ENCODE results near the gene ROBO2. TPM values are rescaled to one million over a fixed set of nuclear protein-coding genes. Genes with fewer than 3 reads are reported as not detected.

The ROBO2 gene
- total and polyA plus RNA-seq, 5 experiments from 2014 or later, result not detected

- POLR2A ChIA-PET, result no interaction called here
- H3K4me1 Mint-ChIP-seq, result no peaks in the 10 kb centered on the region
- H3K4me3 Mint-ChIP-seq, result no peak overlapping the region
- ATAC-seq (no peak), DNase-seq (no peak)
- H3K27me3 Mint-ChIP-seq, result no peaks in the 10 kb centered on the region
- no peaks in the 10 kb centered on the region for H3K36me3 Mint-ChIP-seq
- peaks cover 0 to 28% (median 10%) of the 10 kb centered on the region in 9 donors for H3K9me3 Mint-ChIP-seq
- H3K27ac Mint-ChIP-seq, result no peak overlapping the region
Measured at GRCh38 chr3:77456906-77457305, 417.0 kb downstream of the ROBO2 start.

GRCh38 chr3:77459926-77460325 lies 420.0 kb downstream of the ROBO2 start:
- H3K36me3 Mint-ChIP-seq, result no peaks in the 10 kb centered on the region
- H3K9me3 Mint-ChIP-seq, result peaks cover 0 to 26% (median 6%) of the 10 kb centered on the region in 9 donors
- no peak for DNase-seq
- ATAC-seq, result no peak
- no peak overlapping the region for H3K27ac Mint-ChIP-seq
- POLR2A ChIA-PET, result no interaction called here
- no peaks in the 10 kb centered on the region for H3K27me3 Mint-ChIP-seq
- H3K4me1 Mint-ChIP-seq, result no peaks in the 10 kb centered on the region
- H3K4me3 Mint-ChIP-seq, result no peak overlapping the region

DNA sequence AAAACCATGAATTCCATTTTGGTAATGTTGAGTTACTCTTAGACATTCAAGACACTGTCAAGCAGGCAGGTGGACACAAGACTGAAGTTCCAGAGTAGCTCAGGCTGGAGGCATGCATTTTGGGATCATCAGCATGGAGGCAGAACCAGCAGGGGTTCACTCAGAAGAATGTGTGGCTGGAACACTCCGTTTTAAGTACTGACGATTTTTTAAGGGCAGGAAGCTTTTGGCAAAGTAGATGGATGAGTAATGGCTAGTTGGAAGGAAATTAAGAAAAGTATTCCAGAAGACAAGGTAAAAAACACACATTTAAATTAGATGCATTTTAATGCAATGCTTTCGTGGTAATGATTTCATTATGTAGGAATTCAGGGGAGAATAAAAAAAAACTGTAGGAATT lies 420.4 kb downstream of the ROBO2 start:
- no peak for DNase-seq
- POLR2A ChIA-PET, result no interaction called here
- Mint-ChIP-seq H3K9me3 (peaks cover 0 to 26% (median 6%) of the 10 kb centered on the region in 9 donors), H3K4me1 (no peaks in the 10 kb centered on the region), H3K4me3 (no peak overlapping the region), H3K36me3 (no peaks in the 10 kb centered on the region), H3K27me3 (no peaks in the 10 kb centered on the region), H3K27ac (no peak overlapping the region)
- ATAC-seq, result no peak

DNA sequence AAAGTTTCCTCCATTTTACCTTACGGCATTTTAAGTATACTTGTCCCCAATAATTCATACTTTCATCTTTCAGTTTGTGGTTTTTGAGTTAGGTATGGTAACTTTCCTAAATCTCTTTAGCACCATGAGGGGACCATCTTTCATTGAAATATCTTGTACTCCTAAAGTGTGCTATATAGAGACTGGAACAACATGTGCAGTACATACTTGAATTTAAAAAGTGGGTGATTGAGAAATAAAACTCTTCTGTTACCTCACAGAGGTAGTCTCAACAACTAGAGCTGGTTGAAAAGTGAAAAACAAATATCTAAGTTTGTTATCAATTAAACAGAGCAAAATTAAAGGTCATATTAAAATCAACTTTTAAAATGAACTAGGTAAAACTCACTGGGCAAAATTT lies 423.1 kb downstream of the ROBO2 start:
- Mint-ChIP-seq H3K36me3 (no peaks in the 10 kb centered on the region), H3K27ac (no peak overlapping the region), H3K4me1 (no peaks in the 10 kb centered on the region), H3K9me3 (peaks cover 0 to 45% (median 8%) of the 10 kb centered on the region in 9 donors), H3K4me3 (no peak overlapping the region), H3K27me3 (no peaks in the 10 kb centered on the region)
- ATAC-seq, result no peak
- POLR2A ChIA-PET, result no interaction called here
- no peak for DNase-seq

GRCh38 chr3:77464111-77464688 lies 424.3 kb downstream of the ROBO2 start:
- ATAC-seq, result no peak
- Mint-ChIP-seq H3K27me3 (no peaks in the 10 kb centered on the region), H3K4me1 (no peaks in the 10 kb centered on the region), H3K36me3 (no peaks in the 10 kb centered on the region), H3K9me3 (peaks cover 0 to 42% (median 8%) of the 10 kb centered on the region in 9 donors), H3K27ac (no peak overlapping the region), H3K4me3 (no peak overlapping the region)
- POLR2A ChIA-PET, result no interaction called here
- no peak for DNase-seq

GRCh38 chr3:77466562-77467115 lies 426.7 kb downstream of the ROBO2 start:
- Mint-ChIP-seq H3K4me1 (no peaks in the 10 kb centered on the region), H3K4me3 (no peak overlapping the region), H3K27ac (no peak overlapping the region), H3K36me3 (no peaks in the 10 kb centered on the region), H3K27me3 (no peaks in the 10 kb centered on the region), H3K9me3 (peaks cover 0 to 46% (median 10%) of the 10 kb centered on the region in 9 donors)
- DNase-seq (no peak), ATAC-seq (no peak)
- POLR2A ChIA-PET, result no interaction called here

DNA sequence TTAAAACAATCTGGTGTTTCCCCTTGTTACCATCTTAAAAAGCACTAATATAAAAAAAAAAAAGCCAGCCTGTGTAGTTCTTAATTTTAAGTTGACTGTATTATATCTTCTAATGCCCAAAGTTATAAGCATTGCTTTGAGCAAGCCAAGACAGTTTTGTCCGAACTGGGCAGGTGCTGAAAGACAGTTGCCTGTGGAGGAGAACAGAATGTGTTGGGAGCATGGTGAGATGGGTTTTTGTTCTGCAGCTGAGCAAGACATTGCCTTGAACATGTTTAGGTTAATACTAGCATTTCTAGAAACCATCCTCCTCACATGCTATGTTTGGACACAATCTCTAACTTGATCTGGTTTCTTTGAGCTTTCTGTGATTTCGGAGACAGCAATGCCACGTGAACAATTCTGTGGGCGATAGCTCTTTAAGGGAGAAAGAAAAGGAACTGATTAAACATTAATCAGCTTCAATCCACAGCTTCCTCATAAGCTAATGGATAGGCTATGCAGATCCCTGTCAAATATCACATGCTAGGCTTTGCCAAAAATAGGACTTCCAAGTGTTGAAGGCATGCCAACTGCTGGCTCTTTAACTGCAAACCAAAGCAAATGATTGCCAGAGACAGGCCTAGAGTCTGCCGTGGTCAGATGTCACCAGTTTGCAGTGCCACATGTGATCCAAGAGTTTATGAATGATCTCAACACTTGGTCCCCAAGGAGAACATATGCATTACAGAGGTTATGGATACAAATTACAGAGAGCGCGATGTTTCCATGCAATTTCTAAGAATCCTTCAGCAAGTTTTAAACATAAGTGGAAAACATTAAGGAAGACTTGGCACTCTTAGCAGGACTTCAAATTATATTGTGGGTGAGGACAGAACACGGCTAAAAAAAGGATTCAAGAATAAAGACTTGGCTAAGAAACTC lies 428.1 kb downstream of the ROBO2 start:
- Mint-ChIP-seq H3K27ac (no peak overlapping the region), H3K27me3 (no peaks in the 10 kb centered on the region), H3K4me1 (no peaks in the 10 kb centered on the region), H3K36me3 (no peaks in the 10 kb centered on the region), H3K4me3 (no peak overlapping the region), H3K9me3 (peaks cover 0 to 54% (median 15%) of the 10 kb centered on the region in 9 donors)
- no peak for DNase-seq
- POLR2A ChIA-PET, result no interaction called here
- ATAC-seq, result no peak

- peak overlapping the region in 1 of 10 donors; percentile 14 for H3K27ac Mint-ChIP-seq
- POLR2A ChIA-PET, result no interaction called here
- H3K9me3 Mint-ChIP-seq, result peaks cover 0 to 54% (median 16%) of the 10 kb centered on the region in 9 donors
- ATAC-seq (no peak), DNase-seq (no peak)
- H3K4me3 Mint-ChIP-seq, result no peak overlapping the region
- no peaks in the 10 kb centered on the region for H3K27me3 Mint-ChIP-seq
- no peaks in the 10 kb centered on the region for H3K36me3 Mint-ChIP-seq
- no peaks in the 10 kb centered on the region for H3K4me1 Mint-ChIP-seq
Measured at GRCh38 chr3:77468626-77469020, 428.7 kb downstream of the ROBO2 start.

GRCh38 chr3:77475507-77475906 lies 435.6 kb downstream of the ROBO2 start:
- Mint-ChIP-seq H3K27me3 (no peaks in the 10 kb centered on the region), H3K9me3 (peaks cover 3 to 45% (median 15%) of the 10 kb centered on the region in 9 donors)

DNA sequence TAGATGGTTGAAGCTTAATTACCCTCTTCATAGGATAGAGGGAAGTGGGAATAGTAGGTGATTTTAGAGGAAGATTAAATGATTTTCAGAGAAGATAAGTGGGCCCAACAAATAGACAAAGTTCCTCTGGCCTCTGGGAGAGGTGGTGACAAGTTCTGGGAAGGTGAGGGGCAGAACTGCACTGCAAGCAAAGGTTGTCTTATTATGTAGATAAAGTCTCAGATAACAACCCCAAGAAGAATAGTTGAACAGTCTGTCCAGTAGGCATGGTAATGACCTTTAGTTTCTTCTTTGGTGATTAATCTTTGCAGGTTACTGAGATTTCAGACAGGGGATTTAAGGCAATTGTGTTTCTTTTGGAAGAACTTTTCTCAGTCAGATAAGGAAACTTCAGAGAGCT lies 439.1 kb downstream of the ROBO2 start:
- H3K27me3 Mint-ChIP-seq, result no peaks in the 10 kb centered on the region
- H3K36me3 Mint-ChIP-seq, result no peaks in the 10 kb centered on the region
- peaks cover 1 to 30% (median 10%) of the 10 kb centered on the region in 9 donors for H3K9me3 Mint-ChIP-seq
- no peak overlapping the region for H3K4me3 Mint-ChIP-seq
- H3K27ac Mint-ChIP-seq, result no peak overlapping the region
- POLR2A ChIA-PET, result no interaction called here
- no peak for ATAC-seq
- no peaks in the 10 kb centered on the region for H3K4me1 Mint-ChIP-seq
- DNase-seq, result no peak

More at GRCh38 chr3:77475507-77475906, 435.6 kb downstream of the ROBO2 start:
- Mint-ChIP-seq H3K36me3 (no peaks in the 10 kb centered on the region), H3K27ac (no peak overlapping the region), H3K4me1 (no peaks in the 10 kb centered on the region), H3K4me3 (no peak overlapping the region)
- no peak for DNase-seq
- POLR2A ChIA-PET, result no interaction called here
- no peak for ATAC-seq

- POLR2A ChIA-PET, result no interaction called here
- Mint-ChIP-seq H3K27me3 (no peaks in the 10 kb centered on the region), H3K27ac (no peak overlapping the region), H3K4me1 (no peaks in the 10 kb centered on the region), H3K9me3 (peaks cover 4 to 41% (median 21%) of the 10 kb centered on the region in 9 donors), H3K4me3 (no peak overlapping the region), H3K36me3 (no peaks in the 10 kb centered on the region)
- ATAC-seq, result no peak
- no peak for DNase-seq
Measured at GRCh38 chr3:77489216-77489615, 449.3 kb downstream of the ROBO2 start.

GRCh38 chr3:77491961-77492360 lies 452.1 kb downstream of the ROBO2 start:
- Mint-ChIP-seq H3K27me3 (no peaks in the 10 kb centered on the region), H3K27ac (no peak overlapping the region), H3K9me3 (peaks cover 0 to 14% (median 6%) of the 10 kb centered on the region in 9 donors), H3K4me3 (no peak overlapping the region), H3K36me3 (no peaks in the 10 kb centered on the region), H3K4me1 (no peaks in the 10 kb centered on the region)
- DNase-seq (no peak), ATAC-seq (no peak)
- POLR2A ChIA-PET, result no interaction called here

DNA sequence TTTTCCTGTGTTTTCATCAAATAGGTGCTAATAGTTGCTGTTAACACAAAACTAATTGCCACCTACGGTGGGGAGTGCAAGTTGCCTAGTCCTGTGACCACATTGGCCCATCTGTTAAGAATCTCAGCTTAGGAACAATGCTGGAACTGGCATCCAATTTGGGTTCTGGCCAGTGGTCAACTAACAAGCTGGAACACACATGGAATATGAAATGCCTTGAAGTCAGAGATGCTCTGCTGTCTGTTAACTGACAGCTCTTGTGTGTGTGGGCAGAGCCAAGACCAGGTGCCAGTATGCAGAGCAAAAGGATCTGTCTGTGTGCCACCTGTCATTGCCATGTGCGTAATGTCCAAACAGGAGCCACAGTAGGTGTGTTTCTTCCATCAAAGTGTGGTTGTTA lies 460.8 kb downstream of the ROBO2 start:
- ATAC-seq, result no peak
- Mint-ChIP-seq H3K36me3 (no peaks in the 10 kb centered on the region), H3K27ac (no peak overlapping the region), H3K4me3 (no peak overlapping the region), H3K27me3 (no peaks in the 10 kb centered on the region), H3K4me1 (no peaks in the 10 kb centered on the region), H3K9me3 (peaks cover 0 to 12% (median 2%) of the 10 kb centered on the region in 9 donors)
- POLR2A ChIA-PET, result no interaction called here
- no peak for DNase-seq

Measured in naive thymus-derived CD8-positive, alpha-beta T cell (primary cell).